Peyer's patch (tissue), 4 donors: ENCODE measurements around the gene ZNG1F.
"Not testable (repeated sequence)": the region's sequence is repeated elsewhere in the genome, so short reads cannot be mapped to it uniquely, and the experiment has no call there.

Experiments
- POLR2A ChIP-seq, 2 donors: fragments of 450-650 bp; IDR thresholded peaks; one replicate each; pipeline ENCODE4 v1.5.1; 2017; ENCODE audit warnings: antibody characterized with exemption in 2 of 2, mild to moderate bottlenecking in 2 of 2, moderate library complexity in 2 of 2
- TF ChIP-seq, protein P1 (sequence below), 6 experiments: fragments of 450-650 bp in 4 of 6; fragments of 200-600 bp in 2 of 6; sonication (generic) in 1 of 6; IDR thresholded peaks; one replicate each; pipeline ENCODE4 v1.5.1; 2017 to 2019; ENCODE audit warnings: antibody characterized with exemption in 6 of 6, mild to moderate bottlenecking in 3 of 6, moderate library complexity in 1 of 6

DNA sequence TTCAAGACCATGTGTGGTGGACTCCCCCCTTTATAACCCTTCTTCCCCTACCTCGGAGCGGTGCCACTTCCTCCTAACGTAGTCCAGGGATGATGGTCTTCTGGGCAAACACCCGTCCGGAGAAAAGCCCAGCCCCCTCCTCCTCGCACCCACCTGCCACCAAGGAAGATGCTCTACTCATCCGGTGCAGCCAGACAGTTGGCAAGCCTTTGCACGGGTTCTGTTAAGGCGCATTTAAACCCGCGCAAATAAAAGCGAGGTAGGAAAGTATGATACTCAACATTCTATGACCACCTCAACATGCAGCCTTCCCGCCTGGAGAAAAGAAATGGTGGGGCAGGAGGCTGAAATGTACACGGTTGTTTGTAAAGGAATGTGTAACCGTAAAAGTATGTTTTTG is 60.5 kb downstream of the ZNG1F start, which contains the start of gene FOXD4L6:
- not testable (repeated sequence) for TF ChIP-seq POLR2A (IDR thresholded peaks at IDR 0.05)
- TF ChIP-seq, protein P1, sequence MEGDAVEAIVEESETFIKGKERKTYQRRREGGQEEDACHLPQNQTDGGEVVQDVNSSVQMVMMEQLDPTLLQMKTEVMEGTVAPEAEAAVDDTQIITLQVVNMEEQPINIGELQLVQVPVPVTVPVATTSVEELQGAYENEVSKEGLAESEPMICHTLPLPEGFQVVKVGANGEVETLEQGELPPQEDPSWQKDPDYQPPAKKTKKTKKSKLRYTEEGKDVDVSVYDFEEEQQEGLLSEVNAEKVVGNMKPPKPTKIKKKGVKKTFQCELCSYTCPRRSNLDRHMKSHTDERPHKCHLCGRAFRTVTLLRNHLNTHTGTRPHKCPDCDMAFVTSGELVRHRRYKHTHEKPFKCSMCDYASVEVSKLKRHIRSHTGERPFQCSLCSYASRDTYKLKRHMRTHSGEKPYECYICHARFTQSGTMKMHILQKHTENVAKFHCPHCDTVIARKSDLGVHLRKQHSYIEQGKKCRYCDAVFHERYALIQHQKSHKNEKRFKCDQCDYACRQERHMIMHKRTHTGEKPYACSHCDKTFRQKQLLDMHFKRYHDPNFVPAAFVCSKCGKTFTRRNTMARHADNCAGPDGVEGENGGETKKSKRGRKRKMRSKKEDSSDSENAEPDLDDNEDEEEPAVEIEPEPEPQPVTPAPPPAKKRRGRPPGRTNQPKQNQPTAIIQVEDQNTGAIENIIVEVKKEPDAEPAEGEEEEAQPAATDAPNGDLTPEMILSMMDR (IDR thresholded peaks at IDR 0.05): not testable (repeated sequence)
